Measurements from ENCODE around the gene KLF13.

Gene KLF13

GRCh38 chr15:31305796-31306425, 20.7 kb upstream of the KLF13 start:
- peaks cover 0 to 43% (median 22%) of the 10 kb centered on the region in 5 donors for H3K4me1 ChIP-seq (ENCODE audit: control insufficient read depth in 5 of 5, insufficient read depth in 5 of 5, low read length in 5 of 5)
- H3K27me3 ChIP-seq (ENCODE audit: control insufficient read depth in 5 of 5, insufficient read depth in 4 of 5, low read length in 5 of 5), result peaks cover 0 to 16% (median 8%) of the 10 kb centered on the region in 5 donors
- H3K27ac ChIP-seq (ENCODE audit: low read depth, low read length), result no peak overlapping the region
- H3K9ac ChIP-seq (ENCODE audit: low read length in 5 of 5), result no peak overlapping the region
- no peaks in the 10 kb centered on the region for H3K9me3 ChIP-seq (ENCODE audit: control insufficient read depth in 5 of 5, low read length in 5 of 5)
- no peak overlapping the region for H3K4me3 ChIP-seq (ENCODE audit: low read depth in 1 of 5, low read length in 5 of 5)
- H3K36me3 ChIP-seq (ENCODE audit: control insufficient read depth in 5 of 5, insufficient read depth in 5 of 5, low read length in 5 of 5), result no peaks in the 10 kb centered on the region

- H3K4me3 ChIP-seq (ENCODE audit: low read depth in 1 of 5, low read length in 5 of 5), result no peak overlapping the region
- peaks cover 0 to 16% (median 8%) of the 10 kb centered on the region in 5 donors for H3K27me3 ChIP-seq (ENCODE audit: control insufficient read depth in 5 of 5, insufficient read depth in 4 of 5, low read length in 5 of 5)
- no peaks in the 10 kb centered on the region for H3K36me3 ChIP-seq (ENCODE audit: control insufficient read depth in 5 of 5, insufficient read depth in 5 of 5, low read length in 5 of 5)
- H3K9ac ChIP-seq (ENCODE audit: low read length in 5 of 5), result no peak overlapping the region
- H3K4me1 ChIP-seq (ENCODE audit: control insufficient read depth in 5 of 5, insufficient read depth in 5 of 5, low read length in 5 of 5), result peaks cover 0 to 36% (median 15%) of the 10 kb centered on the region in 5 donors
- no peaks in the 10 kb centered on the region for H3K9me3 ChIP-seq (ENCODE audit: control insufficient read depth in 5 of 5, low read length in 5 of 5)
- no peak overlapping the region for H3K27ac ChIP-seq (ENCODE audit: low read depth, low read length)
Measured at GRCh38 chr15:31306426-31307269, 20.0 kb upstream of the KLF13 start.

- no peak overlapping the region for H3K4me3 ChIP-seq (ENCODE audit: low read depth in 1 of 5, low read length in 5 of 5)
- peaks cover 0 to 31% (median 11%) of the 10 kb centered on the region in 5 donors for H3K4me1 ChIP-seq (ENCODE audit: control insufficient read depth in 5 of 5, insufficient read depth in 5 of 5, low read length in 5 of 5)
- H3K27ac ChIP-seq (ENCODE audit: low read depth, low read length), result no peak overlapping the region
- H3K27me3 ChIP-seq (ENCODE audit: control insufficient read depth in 5 of 5, insufficient read depth in 4 of 5, low read length in 5 of 5), result peaks cover 0 to 16% (median 10%) of the 10 kb centered on the region in 5 donors
- H3K9ac ChIP-seq (ENCODE audit: low read length in 5 of 5), result no peak overlapping the region
- H3K9me3 ChIP-seq (ENCODE audit: control insufficient read depth in 5 of 5, low read length in 5 of 5), result no peaks in the 10 kb centered on the region
- no peaks in the 10 kb centered on the region for H3K36me3 ChIP-seq (ENCODE audit: control insufficient read depth in 5 of 5, insufficient read depth in 5 of 5, low read length in 5 of 5)
Measured at GRCh38 chr15:31307270-31308184, 19.1 kb upstream of the KLF13 start.

- Histone ChIP-seq H3K4me1 (ENCODE audit: control insufficient read depth in 5 of 5, insufficient read depth in 5 of 5, low read length in 5 of 5) (peaks cover 0 to 25% (median 5%) of the 10 kb centered on the region in 5 donors), H3K27ac (ENCODE audit: low read depth, low read length) (no peak overlapping the region), H3K4me3 (ENCODE audit: low read depth in 1 of 5, low read length in 5 of 5) (no peak overlapping the region), H3K27me3 (ENCODE audit: control insufficient read depth in 5 of 5, insufficient read depth in 4 of 5, low read length in 5 of 5) (peaks cover 0 to 16% (median 10%) of the 10 kb centered on the region in 5 donors), H3K36me3 (ENCODE audit: control insufficient read depth in 5 of 5, insufficient read depth in 5 of 5, low read length in 5 of 5) (no peaks in the 10 kb centered on the region), H3K9ac (ENCODE audit: low read length in 5 of 5) (no peak overlapping the region), H3K9me3 (ENCODE audit: control insufficient read depth in 5 of 5, low read length in 5 of 5) (peaks cover 0 to 2% (median 1%) of the 10 kb centered on the region in 5 donors)
Measured at GRCh38 chr15:31308185-31308639, 18.4 kb upstream of the KLF13 start.

GRCh38 chr15:31309893-31310606, 16.6 kb upstream of the KLF13 start:
- Histone ChIP-seq H3K27me3 (ENCODE audit: control insufficient read depth in 5 of 5, insufficient read depth in 4 of 5, low read length in 5 of 5) (peaks cover 0 to 16% (median 10%) of the 10 kb centered on the region in 5 donors), H3K9me3 (ENCODE audit: control insufficient read depth in 5 of 5, low read length in 5 of 5) (peaks cover 2 to 15% (median 13%) of the 10 kb centered on the region in 5 donors), H3K27ac (ENCODE audit: low read depth, low read length) (no peak overlapping the region), H3K4me1 (ENCODE audit: control insufficient read depth in 5 of 5, insufficient read depth in 5 of 5, low read length in 5 of 5) (peaks cover 0 to 14% (median 0%) of the 10 kb centered on the region in 5 donors), H3K9ac (ENCODE audit: low read length in 5 of 5) (no peak overlapping the region), H3K4me3 (ENCODE audit: low read depth in 1 of 5, low read length in 5 of 5) (no peak overlapping the region), H3K36me3 (ENCODE audit: control insufficient read depth in 5 of 5, insufficient read depth in 5 of 5, low read length in 5 of 5) (no peaks in the 10 kb centered on the region)

GRCh38 chr15:31311735-31312619, 14.7 kb upstream of the KLF13 start:
- Histone ChIP-seq H3K9ac (ENCODE audit: low read length in 5 of 5) (no peak overlapping the region), H3K27me3 (ENCODE audit: control insufficient read depth in 5 of 5, insufficient read depth in 4 of 5, low read length in 5 of 5) (peaks cover 0 to 9% (median 6%) of the 10 kb centered on the region in 5 donors), H3K27ac (ENCODE audit: low read depth, low read length) (no peak overlapping the region), H3K36me3 (ENCODE audit: control insufficient read depth in 5 of 5, insufficient read depth in 5 of 5, low read length in 5 of 5) (no peaks in the 10 kb centered on the region), H3K4me3 (ENCODE audit: low read depth in 1 of 5, low read length in 5 of 5) (no peak overlapping the region), H3K4me1 (ENCODE audit: control insufficient read depth in 5 of 5, insufficient read depth in 5 of 5, low read length in 5 of 5) (peaks cover 0 to 4% (median 0%) of the 10 kb centered on the region in 5 donors), H3K9me3 (ENCODE audit: control insufficient read depth in 5 of 5, low read length in 5 of 5) (peaks cover 2 to 15% (median 13%) of the 10 kb centered on the region in 5 donors)

- Histone ChIP-seq H3K27ac (ENCODE audit: low read depth, low read length) (no peak overlapping the region), H3K27me3 (ENCODE audit: control insufficient read depth in 5 of 5, insufficient read depth in 4 of 5, low read length in 5 of 5) (peaks cover 0 to 2% (median 0%) of the 10 kb centered on the region in 5 donors), H3K36me3 (ENCODE audit: control insufficient read depth in 5 of 5, insufficient read depth in 5 of 5, low read length in 5 of 5) (no peaks in the 10 kb centered on the region), H3K9me3 (ENCODE audit: control insufficient read depth in 5 of 5, low read length in 5 of 5) (peaks cover 2 to 15% (median 13%) of the 10 kb centered on the region in 5 donors), H3K4me1 (ENCODE audit: control insufficient read depth in 5 of 5, insufficient read depth in 5 of 5, low read length in 5 of 5) (peaks cover 0 to 9% (median 4%) of the 10 kb centered on the region in 5 donors), H3K9ac (ENCODE audit: low read length in 5 of 5) (no peak overlapping the region), H3K4me3 (ENCODE audit: low read depth in 1 of 5, low read length in 5 of 5) (no peak overlapping the region)
Measured at GRCh38 chr15:31313223-31313622, 13.4 kb upstream of the KLF13 start.

GRCh38 chr15:31314380-31314779, 12.3 kb upstream of the KLF13 start:
- no peak overlapping the region for H3K4me3 ChIP-seq (ENCODE audit: low read depth in 1 of 5, low read length in 5 of 5)
- peaks cover 2 to 15% (median 13%) of the 10 kb centered on the region in 5 donors for H3K9me3 ChIP-seq (ENCODE audit: control insufficient read depth in 5 of 5, low read length in 5 of 5)
- peaks cover 0 to 3% (median 0%) of the 10 kb centered on the region in 5 donors for H3K27me3 ChIP-seq (ENCODE audit: control insufficient read depth in 5 of 5, insufficient read depth in 4 of 5, low read length in 5 of 5)
- no peaks in the 10 kb centered on the region for H3K36me3 ChIP-seq (ENCODE audit: control insufficient read depth in 5 of 5, insufficient read depth in 5 of 5, low read length in 5 of 5)
- H3K4me1 ChIP-seq (ENCODE audit: control insufficient read depth in 5 of 5, insufficient read depth in 5 of 5, low read length in 5 of 5), result peaks cover 0 to 10% (median 4%) of the 10 kb centered on the region in 5 donors
- no peak overlapping the region for H3K9ac ChIP-seq (ENCODE audit: low read length in 5 of 5)
- no peak overlapping the region for H3K27ac ChIP-seq (ENCODE audit: low read depth, low read length)

Measured in subcutaneous abdominal adipose tissue (tissue), 5 donors.